Medulla oblongata (tissue), 1 donor: ENCODE measurements around the gene MTREX.

Source experiments
- DNase-seq: peaks from one replicate; pipeline ENCODE4 v3.0.0-alpha.2; 2015; ENCODE audit errors: extremely low spot score

MTREX gene

GRCh38 chr5:55429221-55429612 is 121.4 kb downstream of the MTREX start:
- DNase-seq = no peak

- no peak for DNase-seq
Observed at GRCh38 chr5:55429613-55430253, 121.9 kb downstream of the MTREX start.

GRCh38 chr5:55432549-55432948 is 124.8 kb downstream of the MTREX start:
- no peak for DNase-seq

GRCh38 chr5:55437452-55437851 is 129.7 kb downstream of the MTREX start:
- DNase-seq = no peak

- no peak for DNase-seq
Observed at GRCh38 chr5:55437859-55438206, 130.0 kb downstream of the MTREX start.

GRCh38 chr5:55438998-55439397 is 131.2 kb downstream of the MTREX start:
- peak; percentile 68 for DNase-seq

- DNase-seq = peak; percentile 64
Observed at GRCh38 chr5:55440188-55440646, 132.4 kb downstream of the MTREX start.

- DNase-seq = no peak
Observed at GRCh38 chr5:55441107-55441771, 133.4 kb downstream of the MTREX start.

GRCh38 chr5:55441954-55442353 is 134.2 kb downstream of the MTREX start:
- DNase-seq = no peak

- DNase-seq = no peak
Observed at GRCh38 chr5:55445791-55446190, 138.0 kb downstream of the MTREX start.

GRCh38 chr5:55446640-55447351 is 139.0 kb downstream of the MTREX start:
- no peak for DNase-seq

- DNase-seq = no peak
Observed at GRCh38 chr5:55450050-55450765, 142.4 kb downstream of the MTREX start.

GRCh38 chr5:55451976-55452375 is 144.2 kb downstream of the MTREX start:
- no peak for DNase-seq

- DNase-seq = no peak
Observed at GRCh38 chr5:55453211-55453610, 145.4 kb downstream of the MTREX start.

- no peak for DNase-seq
Observed at GRCh38 chr5:55454282-55454681, 146.5 kb downstream of the MTREX start.

- DNase-seq = no peak
Observed at GRCh38 chr5:55456216-55456895, 148.6 kb downstream of the MTREX start.

- no peak for DNase-seq
Observed at GRCh38 chr5:55459572-55459971, 151.8 kb downstream of the MTREX start.

GRCh38 chr5:55463613-55464012 is 155.8 kb downstream of the MTREX start:
- DNase-seq = no peak

- DNase-seq = no peak
Observed at GRCh38 chr5:55467862-55468551, 160.2 kb downstream of the MTREX start.

GRCh38 chr5:55469839-55470238 is 162.1 kb downstream of the MTREX start:
- DNase-seq = no peak

GRCh38 chr5:55470282-55470681 is 162.5 kb downstream of the MTREX start:
- DNase-seq = no peak
